NCI-H2029 treated with DMSO at 0.1 percent for 48 hours (cell line): ENCODE results near the gene SDK1.
"Not testable (repeated sequence)": the region's sequence is repeated elsewhere in the genome, so short reads cannot be mapped to it uniquely, and the experiment has no call there.

ENCODE experiments used
- DNase-seq: peaks from one replicate; lab custom pipeline; 2025; lab: John Stamatoyannopoulos, UW

SDK1 gene

DNA sequence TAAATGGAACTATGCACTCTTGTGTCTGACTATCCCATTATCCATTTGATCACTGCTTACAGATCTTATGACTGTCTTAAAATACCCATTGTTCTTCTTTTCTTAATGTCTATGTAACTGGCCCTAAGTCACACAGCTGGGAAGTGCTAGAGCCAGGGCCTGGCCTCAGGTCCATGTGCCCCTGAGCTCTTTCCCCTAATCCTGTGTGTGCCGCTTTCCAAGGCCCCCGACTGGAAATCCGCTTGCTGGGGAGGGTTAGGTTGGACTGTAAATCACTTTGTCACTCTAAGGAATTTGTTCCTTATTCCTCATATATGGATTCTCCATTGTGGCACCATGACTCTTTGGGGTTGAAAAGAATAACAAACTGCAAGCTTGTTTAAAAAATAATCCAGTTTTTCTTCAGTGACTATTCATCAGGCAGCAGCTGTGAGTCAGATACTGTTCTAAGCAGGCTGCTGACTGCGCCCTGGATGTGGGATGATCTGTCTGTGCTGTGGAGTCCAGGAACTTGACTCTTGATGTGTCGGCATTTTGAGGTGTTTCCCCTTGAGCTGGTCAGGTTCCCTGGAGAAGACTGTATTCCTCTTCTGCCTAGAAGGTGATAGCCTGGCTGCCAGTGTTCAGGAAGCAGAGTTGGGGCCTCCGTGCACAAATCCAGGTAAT lies 236.3 kb downstream of the SDK1 start:
- no peak for DNase-seq

DNA sequence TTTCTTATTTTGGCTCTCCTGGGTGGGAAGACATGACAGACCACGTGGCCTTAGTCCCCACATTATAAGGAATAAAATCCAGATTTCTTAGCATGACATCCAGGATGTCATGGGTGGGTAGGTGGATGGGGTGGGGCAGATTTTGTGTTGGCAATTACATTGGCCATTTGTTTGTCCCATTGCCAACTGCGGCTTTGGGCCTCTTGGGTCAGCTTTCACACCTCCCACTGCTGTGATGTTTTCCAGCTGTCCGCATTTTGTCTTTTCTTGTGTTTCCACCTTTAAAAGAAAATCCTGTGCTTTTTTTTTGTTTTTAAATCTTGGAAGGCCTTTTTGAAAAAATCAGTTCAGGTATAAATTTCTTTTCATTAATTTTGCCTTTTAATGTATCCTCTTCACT lies 237.0 kb downstream of the SDK1 start:
- DNase-seq: no peak

DNA sequence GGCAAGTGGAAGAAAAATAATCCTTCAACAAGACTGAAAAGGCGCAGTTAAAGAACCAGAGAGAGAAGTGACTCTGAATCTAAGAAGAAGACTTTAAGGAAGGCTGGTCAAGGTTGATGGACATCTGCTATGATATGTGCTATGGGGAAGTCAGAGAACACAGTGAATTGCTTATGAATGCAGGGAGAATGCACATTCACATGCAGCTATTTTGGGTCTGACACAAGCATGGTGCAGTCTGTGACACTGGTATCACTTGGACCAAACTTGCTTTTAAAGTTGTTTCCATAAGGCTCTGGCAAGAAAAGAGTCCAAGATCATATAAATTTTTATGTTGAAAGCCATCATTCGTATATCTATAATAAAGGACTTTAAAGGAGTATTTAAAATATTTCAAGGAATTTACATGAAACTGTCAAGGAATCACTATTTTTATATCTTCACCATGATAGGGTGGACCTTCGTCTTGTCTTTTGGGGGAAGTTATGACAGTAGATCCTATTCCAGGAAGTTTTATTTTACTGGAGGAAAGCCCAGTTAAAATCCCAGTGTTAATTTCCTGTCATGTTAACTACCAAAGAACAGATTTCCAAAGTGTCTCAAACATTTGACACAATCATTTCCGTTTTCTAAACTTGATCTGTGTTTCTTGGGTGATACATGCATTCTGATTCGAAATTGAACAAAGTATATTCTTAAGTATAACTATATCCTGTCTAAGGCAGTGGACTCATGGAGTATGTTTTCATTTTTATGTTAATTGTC lies 239.6 kb downstream of the SDK1 start:
- no peak for DNase-seq

DNA sequence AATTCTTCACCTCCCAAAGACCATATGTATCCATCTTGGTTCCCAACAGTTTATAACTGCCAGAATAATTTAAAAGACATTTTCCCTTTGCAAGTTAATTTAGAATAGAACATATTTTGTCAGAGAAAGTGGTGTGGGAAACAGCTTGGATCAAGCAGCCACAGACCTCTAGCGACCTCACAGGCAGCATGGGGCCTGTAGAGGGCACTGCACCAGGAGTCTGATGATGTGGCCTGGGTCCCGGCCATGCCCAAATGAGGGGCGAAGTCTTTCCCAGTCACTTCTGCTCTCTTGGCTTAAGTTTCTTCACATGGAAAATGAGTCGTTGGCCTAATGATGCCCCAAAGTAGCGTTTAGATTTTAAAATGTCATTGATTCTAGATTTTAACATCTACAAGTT lies 243.2 kb downstream of the SDK1 start:
- no peak for DNase-seq

DNA sequence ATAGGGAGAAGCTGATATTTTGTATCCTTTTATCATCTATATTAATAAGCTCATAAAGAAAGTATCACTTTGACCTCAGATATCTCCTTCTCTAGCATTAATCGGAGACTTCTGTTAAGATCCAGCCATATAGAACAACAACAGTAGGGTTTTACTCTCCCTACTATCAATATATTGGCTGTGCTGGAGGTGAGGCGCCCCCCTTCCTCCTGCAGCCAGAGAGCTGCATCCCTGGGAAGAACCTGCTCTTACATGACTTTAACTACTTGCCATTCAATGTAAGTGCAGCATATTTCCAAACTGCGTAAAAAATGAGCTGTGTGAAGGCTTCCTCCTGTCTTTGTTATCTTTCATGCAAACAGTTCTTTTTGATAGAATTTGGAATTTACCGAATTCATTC lies 247.8 kb downstream of the SDK1 start:
- no peak for DNase-seq

DNA sequence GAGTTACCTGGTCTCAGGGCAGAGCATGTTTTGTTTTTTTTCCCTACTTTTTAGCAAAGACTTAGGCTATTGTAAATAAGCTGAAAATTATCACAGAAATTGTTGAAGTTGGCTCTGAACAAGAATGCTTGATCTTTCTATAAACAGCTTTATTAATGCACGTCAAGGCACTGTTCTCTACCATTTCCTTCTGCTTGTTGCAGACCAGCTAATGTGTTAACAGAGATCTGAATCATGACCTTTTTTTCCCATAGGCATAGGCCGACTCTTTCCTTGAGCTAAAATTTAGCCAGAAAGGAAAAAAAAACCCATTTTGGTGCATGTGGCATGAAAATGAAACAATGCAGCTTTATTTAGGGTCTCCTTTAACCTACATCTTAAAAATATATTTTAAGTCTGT lies 248.5 kb downstream of the SDK1 start:
- DNase-seq: no peak

DNA sequence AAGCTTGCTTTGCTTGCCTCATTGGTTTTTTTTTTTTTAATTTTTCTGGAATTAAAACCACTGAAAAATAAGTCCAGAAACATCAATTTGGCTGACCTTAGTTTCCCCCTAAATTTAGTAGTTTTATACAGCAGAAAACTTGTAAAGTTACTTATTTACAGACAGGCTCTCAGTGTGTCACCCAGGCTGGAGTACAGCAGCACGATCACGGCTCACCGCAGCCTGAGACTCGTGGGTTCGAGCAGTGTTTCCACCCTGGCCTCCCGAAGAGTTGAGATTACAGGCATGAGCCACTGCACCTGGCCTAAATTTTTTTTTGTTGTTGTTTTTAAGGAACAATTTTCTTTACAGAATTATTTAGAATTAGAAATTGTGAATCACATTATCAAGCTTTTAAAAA lies 250.5 kb downstream of the SDK1 start:
- DNase-seq: no peak

DNA sequence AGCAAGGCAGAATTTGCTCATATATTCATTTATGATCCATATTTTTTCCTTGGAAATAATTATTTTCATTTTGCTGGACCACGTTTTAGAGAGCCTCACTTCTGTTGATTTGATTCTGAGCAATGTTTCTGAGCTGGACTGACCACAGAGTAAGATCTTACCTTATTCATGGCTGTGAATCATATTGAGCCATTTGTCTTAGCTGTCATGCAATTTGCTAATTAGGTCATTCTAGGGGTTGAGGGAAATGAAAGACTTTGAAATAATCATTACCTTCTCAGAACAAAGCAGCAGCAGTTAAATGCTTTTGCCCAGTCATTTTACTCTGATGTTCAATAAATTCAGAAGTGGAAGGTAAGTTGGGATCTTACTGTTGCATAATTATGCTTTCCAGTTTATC lies 251.4 kb downstream of the SDK1 start:
- no peak for DNase-seq

DNA sequence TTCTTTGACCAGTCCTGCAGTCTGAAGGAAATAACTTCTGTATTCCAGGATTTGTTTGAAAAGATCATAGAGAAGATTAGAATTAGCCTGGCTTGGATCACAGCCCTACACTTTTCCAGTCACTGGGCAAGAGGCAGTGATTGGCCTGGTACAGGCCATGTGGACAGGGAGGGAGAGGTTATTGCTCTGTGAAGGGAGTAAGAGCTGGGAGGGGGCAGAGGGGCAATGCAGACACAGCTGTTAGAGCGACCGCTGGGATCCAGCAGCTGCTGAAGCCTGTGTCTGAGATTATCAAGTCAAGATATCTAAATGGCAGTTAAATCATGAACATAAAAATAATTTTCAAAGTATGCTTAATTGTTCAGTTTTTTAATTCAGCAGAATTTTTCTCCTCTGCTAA lies 257.3 kb downstream of the SDK1 start:
- DNase-seq: no peak

DNA sequence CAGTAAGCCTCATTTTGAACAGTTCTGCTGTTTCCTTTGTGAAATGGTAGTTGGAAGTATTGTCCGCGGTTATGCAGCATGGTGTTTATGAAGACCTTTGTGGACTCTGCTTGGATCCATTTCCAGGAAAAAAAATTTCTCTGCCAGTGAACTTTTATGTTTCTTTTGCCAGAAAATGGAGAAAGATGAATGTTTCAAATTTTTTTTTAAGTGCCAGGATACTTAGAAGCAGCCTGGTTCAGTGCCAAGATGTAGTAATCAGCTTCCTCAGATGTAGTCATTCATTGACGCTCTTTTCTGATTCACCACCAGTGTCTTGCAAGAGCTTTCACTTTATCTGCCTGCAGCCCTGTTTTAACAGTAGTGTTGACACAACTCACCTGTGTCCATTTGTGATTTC lies 258.2 kb downstream of the SDK1 start:
- DNase-seq: no peak

DNA sequence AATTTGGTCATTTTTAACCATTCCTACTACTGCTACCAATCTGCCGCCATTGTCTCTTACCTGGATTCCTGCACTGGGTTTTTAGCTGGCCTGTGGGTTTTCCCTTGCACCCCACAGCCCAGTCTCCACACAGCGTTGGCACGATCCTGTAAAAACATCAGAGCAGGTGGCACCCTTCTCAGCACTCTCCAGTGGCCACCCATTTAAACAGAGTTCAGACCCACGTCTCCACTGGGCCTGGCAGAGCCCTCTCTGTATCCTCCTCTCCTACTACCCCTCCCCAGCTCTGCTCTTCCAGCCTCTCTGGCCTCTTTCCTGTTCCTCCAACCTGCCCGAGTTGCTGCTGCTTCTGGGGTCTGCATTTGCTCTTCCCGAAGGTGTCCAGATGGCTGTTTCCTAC lies 259.4 kb downstream of the SDK1 start:
- no peak for DNase-seq

DNA sequence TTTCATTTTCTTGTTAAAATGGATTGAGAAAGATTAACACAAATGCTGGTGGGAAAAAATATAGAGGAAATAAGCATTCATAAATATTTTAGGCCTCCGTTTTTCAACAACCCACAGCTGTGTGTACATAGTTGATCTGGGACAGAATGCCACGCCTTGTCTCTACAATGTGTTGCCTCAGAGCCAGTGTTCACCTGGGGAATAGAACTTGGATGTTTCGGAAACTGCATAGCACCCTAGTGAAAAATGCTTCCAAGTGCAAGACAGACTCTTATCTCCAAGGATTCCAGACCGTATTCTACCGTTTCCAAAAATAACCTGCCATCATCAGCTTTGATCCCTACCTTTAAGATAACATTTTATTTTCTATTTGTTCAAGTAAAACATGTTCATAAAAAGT lies 260.9 kb downstream of the SDK1 start:
- no peak for DNase-seq

DNA sequence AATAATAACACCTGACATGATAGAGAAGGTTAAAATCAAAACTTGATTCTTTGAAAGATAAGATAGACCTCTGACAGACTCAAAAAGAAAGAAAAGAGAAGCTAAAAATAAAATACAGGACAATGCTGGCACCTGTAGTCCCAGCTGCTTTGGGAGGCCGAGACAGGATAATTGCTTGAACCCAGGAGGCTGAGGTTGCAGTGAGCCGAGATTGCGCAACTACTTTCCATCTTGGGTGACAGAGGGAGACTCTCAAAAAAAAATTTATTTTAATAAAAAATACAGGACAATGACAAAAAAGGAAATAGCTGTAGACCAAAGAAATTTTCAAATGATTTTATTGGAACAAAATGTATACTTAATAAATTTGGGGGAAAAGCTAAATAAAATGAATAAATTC lies 263.2 kb downstream of the SDK1 start:
- no peak for DNase-seq

DNA sequence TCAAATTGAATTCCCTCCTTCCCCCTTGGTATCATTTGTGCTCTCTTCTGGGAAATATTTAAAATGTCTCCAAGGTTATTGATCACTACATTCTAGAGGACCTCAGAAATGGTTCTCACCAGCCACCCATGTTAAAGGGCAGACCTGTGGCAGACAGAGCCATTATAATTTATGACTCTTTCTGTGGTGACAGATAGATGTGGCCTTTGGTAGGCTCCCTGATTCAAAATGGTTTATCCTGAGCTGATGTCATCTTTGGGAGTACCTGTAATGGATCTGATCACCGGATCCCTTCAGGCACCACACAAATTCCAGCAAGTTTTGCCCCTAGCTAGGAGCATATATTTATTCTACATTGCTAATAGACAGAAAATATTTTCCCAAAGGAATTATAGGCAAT lies 267.5 kb downstream of the SDK1 start:
- DNase-seq: no peak

DNA sequence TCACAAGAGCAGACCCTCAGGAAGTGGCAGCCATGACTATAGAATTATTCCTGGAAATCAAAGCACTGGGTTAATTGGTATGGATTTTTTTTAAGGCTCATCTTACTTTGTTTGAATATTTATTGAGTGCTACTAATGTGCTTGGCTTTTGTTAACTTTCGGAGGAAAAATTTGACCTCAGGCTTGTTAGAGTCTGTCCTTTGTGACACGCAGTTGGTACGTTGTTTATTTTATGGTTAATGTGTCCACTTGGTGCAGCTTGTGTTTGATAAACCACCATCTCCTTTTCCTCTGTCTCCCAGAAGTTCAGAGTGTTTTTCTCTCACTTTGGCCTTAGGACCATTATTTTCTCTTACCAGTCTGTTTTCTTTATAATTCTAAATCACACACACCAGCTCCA lies 268.6 kb downstream of the SDK1 start:
- DNase-seq: no peak

DNA sequence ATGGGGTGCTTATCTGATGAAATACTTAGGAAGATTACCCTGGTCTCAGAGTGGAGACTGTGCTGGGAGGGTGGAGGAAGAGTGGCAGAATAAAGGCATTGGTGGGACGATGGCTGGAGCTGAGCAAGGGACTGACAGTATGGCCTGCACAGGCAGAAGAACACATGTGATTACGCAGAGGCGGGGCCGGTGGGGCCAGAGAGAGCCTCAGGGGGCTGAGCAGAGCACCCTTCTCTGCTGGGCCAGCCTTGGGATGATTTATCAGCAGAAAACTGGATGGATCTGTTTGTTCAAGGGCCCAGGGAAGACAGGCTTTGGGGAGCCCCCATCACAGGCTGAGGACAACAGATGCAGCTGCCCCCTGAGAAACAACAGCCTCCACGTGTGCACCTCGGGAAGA lies 272.1 kb downstream of the SDK1 start:
- DNase-seq: no peak

DNA sequence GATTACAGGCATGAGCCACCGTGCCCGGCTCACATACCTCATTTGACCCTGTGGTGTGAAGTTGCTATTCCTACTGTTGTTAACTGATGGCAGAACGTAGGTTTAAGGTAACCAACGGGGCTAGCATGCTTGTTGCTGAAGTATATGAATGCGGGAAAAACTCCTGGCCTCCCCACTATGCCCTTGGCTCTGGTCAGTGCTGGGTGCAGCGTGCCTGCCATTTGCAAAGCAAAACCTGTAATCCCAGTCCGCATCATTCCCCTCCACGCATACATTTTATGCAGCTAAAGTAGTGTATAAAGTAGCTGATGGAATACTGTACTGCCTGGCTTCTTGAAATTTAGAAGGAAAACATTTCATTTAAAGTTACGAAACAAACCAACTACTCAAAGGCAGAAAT lies 273.3 kb downstream of the SDK1 start:
- no peak for DNase-seq

DNA sequence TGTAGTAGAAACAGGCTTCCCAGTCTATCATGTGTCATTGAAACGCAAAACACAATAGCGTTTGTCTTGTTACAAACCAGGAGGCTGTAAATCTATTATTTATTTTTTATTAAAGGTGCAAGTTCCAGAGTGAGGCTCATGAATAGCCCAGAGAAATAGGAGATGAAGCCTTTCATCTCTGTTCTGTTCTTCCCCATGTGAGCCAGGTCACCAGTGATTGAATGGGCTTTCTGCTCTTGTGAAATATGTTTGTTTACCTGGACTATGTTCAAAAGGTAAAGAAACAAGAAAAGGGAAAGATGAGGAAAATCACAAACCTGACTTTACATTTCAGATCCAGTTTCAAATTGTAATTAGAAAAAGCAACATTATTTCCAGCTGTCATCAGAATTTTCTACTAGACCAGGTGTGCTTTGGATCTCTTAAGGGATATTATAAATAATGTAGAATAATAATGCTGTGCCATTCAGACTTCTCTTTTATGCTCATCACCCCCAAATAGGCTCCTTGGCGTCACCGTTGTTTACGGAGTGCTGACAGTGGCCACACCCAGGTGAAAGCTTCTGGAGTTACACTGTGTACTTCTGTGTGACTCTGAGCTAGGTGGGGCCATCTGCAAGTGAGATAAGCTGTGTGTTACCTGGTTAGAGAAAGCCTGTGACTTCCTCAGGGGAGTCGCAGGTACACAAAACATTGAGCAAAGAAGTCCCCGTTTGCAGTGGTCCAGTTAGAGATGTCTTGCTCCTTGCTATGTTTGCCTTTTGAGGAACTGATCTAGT lies 274.9 kb downstream of the SDK1 start:
- DNase-seq: no peak

DNA sequence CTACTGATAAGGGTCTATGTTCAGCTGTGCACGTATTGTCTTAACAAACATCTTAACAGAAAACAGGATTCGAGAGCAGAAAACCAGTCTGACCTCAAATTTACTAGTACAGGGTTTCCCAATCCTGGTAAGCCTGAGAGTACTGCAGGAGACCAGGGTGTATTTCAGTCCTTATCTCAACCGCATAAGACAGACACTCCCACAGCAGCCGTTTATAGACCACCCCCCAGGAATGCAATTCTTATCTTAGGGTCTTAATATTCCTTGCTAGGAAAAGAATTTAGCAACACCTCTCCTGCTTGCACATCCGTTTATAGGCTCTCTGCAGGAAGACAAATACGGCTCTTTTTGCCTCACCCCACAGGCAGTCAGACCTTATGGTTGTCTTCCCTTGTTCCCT lies 277.3 kb downstream of the SDK1 start:
- no peak for DNase-seq

DNA sequence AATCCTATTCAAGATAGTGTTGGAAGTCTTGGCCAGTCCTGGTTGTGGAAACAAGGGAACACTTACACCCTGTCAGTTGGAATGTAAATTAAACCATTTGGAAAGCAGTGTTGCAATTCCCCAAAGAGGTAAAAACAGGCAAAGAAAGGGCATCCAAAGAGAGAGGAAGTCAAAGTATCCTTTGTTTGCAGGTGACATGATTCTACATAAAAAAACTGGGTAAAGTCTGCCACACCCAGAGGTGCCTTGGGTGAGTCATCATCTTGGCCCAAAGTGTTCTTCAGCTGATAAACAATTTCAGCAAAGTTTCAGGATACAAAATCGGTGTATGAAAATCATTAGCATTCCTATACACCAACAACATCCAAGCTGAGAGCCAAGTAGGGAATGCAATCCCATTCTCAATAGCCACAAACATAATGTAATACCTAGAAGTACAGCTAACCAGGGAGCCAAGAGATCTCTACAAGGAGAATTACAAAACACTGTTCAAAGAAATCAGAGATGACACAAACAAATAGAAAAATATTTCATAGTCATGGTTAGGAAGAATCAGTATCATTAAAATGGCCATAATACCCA lies 278.7 kb downstream of the SDK1 start:
- no peak for DNase-seq

DNA sequence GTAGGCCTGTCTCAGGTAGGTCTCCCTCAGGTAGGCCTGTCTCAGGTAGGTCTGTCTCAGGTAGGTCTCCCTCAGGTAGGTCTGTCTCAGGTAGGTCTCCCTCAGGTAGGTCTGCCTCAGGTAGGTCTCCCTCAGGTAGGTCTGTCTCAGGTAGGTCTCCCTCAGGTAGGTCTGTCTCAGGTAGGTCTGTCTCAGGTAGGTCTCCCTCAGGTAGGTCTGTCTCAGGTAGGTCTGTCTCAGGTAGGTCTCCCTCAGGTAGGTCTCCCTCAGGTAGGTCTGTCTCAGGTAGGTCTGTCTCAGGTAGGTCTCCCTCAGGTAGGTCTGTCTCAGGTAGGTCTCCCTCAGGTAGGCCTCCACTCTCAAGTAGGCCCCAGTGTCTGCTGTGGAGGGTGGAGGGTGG lies 281.1 kb downstream of the SDK1 start:
- DNase-seq: not testable (repeated sequence)

DNA sequence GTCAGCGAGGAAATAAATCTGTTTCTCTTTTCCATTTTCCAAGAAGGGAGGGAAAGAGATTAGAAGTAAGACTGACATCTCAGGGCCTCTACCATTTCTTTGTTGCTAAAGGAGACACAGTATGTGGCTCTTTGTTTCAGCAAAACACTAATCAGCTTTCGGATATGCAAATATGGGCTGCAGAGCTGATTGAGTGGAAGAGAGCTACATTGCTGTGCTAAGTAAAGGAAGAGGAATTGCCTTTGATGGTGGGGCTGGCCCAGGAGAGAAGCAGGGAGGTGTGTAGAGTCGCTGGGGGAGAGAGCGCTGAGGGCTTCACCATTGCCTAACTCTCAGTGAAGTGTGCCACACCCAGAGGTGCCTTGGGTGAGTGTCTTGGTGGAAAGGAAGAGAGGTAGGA lies 284.8 kb downstream of the SDK1 start:
- no peak for DNase-seq

DNA sequence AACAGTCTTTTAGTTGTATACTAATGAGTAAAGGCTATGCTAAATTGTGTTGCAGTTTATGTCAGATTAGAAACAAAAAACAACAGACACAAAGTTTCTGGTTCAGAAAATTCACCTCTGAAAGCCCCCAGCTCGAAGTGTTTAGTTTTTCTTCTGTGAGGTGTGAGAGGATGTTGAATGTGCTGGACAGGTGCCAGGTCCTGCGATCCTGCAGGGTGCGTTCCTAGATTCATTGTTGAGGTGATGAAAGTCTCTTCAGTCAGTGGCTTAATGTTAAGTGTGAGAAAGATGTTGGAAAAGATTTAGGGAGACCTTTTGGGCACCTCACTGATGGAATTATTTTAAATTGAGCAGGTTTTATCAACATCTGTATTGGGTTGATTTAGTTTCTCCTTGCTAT lies 287.3 kb downstream of the SDK1 start:
- DNase-seq: no peak
